Measurements from ENCODE around the gene CPN1. TPM values are rescaled to one million over a fixed set of nuclear protein-coding genes. Genes with fewer than 3 reads are reported as not detected.
A peak's percentile ranks its signal among the peaks of the same experiment; 100 is the strongest.

Gene CPN1
- total and polyA plus RNA-seq, 2 of the 8 experiments (the other 6 are each of a cell fraction or from before 2014, with no cell fraction given): 0.15 to 0.20 TPM

GRCh38 chr10:100109670-100110069 lies 28.0 kb upstream of the CPN1 start:
- Histone ChIP-seq H3K4me1 (replicated peaks in 1 of 4; ENCODE audit: control insufficient read depth in 3 of 4, insufficient read depth in 4 of 4, low read length in 3 of 4) (peaks cover 0 to 2% (median 0%) of the 10 kb centered on the region in 4 experiments; a peak in 1 of 7 replicates), H3K79me2 (ENCODE audit: control insufficient read depth in 1 of 2, insufficient read depth in 2 of 2, low read length in 2 of 2) (no peaks in the 10 kb centered on the region), H3K27ac (ENCODE audit: low read depth, low read length) (no peak overlapping the region), H3K18ac (ENCODE audit: extremely low read depth, low read length) (no peak overlapping the region), H3K9ac (replicated peaks in 1 of 4; ENCODE audit: extremely low read depth in 1 of 4, low read depth in 3 of 4, low read length in 3 of 4) (no peak overlapping the region), H3K27me3 (replicated peaks in 1 of 4; ENCODE audit: control insufficient read depth in 3 of 4, extremely low read depth in 1 of 4, insufficient read depth in 3 of 4, low read length in 3 of 4) (no peaks in the 10 kb centered on the region), H2BK12ac (ENCODE audit: low read depth, low read length) (no peak overlapping the region), H4K5ac (ENCODE audit: insufficient read length, low read depth, low read length) (no peak overlapping the region), H2BK5ac (ENCODE audit: low read depth, low read length) (no peak overlapping the region), H3K23me2 (ENCODE audit: low read depth, low read length) (no peaks in the 10 kb centered on the region), H2BK120ac (replicated peaks; ENCODE audit: low read depth, low read length) (no peak overlapping the region), H3K56ac (replicated peaks; ENCODE audit: insufficient read length, low read depth, low read length) (no peak overlapping the region), H4K8ac (ENCODE audit: extremely low read depth, insufficient read depth, low read length) (no peak overlapping the region), H2BK15ac (ENCODE audit: low read length) (no peak overlapping the region), H4K20me1 (replicated peaks in 1 of 2; ENCODE audit: control insufficient read depth in 1 of 2, insufficient read depth in 2 of 2, low read length in 2 of 2) (no peaks in the 10 kb centered on the region), H3K4me2 (ENCODE audit: insufficient read depth in 1 of 2, low read depth in 2 of 2, low read length in 2 of 2) (no peak overlapping the region; a peak in 1 of 4 replicates), H3K4me3 (ENCODE audit: extremely low read depth in 1 of 4, insufficient read depth in 2 of 4, low read depth in 3 of 4, low read length in 4 of 4) (no peak overlapping the region), H2AK5ac (ENCODE audit: low read depth, low read length) (no peak overlapping the region), H3K4ac (replicated peaks; ENCODE audit: insufficient read length, low read depth, low read length) (no peak overlapping the region), H3K9me3 (ENCODE audit: insufficient read depth in 2 of 2, low read depth in 1 of 2, low read length in 1 of 2) (no peaks in the 10 kb centered on the region), H3K79me1 (ENCODE audit: low read depth, low read length) (no peaks in the 10 kb centered on the region), H3K23ac (ENCODE audit: insufficient read length) (no peak overlapping the region), H2AFZ (ENCODE audit: low read length) (no peak overlapping the region), H3K14ac (ENCODE audit: insufficient read length) (no peak overlapping the region), H2BK20ac (ENCODE audit: low read length) (no peak overlapping the region), H4K91ac (replicated peaks; ENCODE audit: insufficient read length, low read length) (no peak overlapping the region), H3K36me3 (ENCODE audit: control insufficient read depth in 2 of 4, insufficient read depth in 4 of 4, low read length in 3 of 4) (no peaks in the 10 kb centered on the region)
- WGBS, 2 experiments (ENCODE audit: extremely low coverage in 1 of 2, insufficient coverage in 1 of 2, insufficient read length in 1 of 2, insufficient replicate concordance in 2 of 2, low coverage in 1 of 2, low lambda C conversion rate in 2 of 2, missing lambda C conversion rate in 1 of 2): 80% methylated on average over 3 of the region's 3 CpGs; no CpG with 5 or more reads in 1 of the 2 experiments
- TF ChIP-seq POLR2A (IDR thresholded peaks at IDR 0.05; ENCODE audit: control extremely low read depth in 1 of 2, low read depth in 2 of 2, low read length in 2 of 2): peak; percentile 38 to 54; a peak in 2 of 3 replicates
- TF ChIP-seq TBP (IDR thresholded peaks at IDR 0.05; ENCODE audit: low read depth, low read length): peak; percentile 55; the same call in 1 of the 2 replicates
- no peak for TF ChIP-seq FOSL1 (IDR thresholded peaks at IDR 0.05; ENCODE audit: insufficient read depth, low read depth, low read length)
- TF ChIP-seq, protein P1, sequence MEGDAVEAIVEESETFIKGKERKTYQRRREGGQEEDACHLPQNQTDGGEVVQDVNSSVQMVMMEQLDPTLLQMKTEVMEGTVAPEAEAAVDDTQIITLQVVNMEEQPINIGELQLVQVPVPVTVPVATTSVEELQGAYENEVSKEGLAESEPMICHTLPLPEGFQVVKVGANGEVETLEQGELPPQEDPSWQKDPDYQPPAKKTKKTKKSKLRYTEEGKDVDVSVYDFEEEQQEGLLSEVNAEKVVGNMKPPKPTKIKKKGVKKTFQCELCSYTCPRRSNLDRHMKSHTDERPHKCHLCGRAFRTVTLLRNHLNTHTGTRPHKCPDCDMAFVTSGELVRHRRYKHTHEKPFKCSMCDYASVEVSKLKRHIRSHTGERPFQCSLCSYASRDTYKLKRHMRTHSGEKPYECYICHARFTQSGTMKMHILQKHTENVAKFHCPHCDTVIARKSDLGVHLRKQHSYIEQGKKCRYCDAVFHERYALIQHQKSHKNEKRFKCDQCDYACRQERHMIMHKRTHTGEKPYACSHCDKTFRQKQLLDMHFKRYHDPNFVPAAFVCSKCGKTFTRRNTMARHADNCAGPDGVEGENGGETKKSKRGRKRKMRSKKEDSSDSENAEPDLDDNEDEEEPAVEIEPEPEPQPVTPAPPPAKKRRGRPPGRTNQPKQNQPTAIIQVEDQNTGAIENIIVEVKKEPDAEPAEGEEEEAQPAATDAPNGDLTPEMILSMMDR (IDR thresholded peaks at IDR 0.05; ENCODE audit: control extremely low read depth in 1 of 3, insufficient read depth in 1 of 3, low read depth in 1 of 3, low read length in 3 of 3): peak in 1 of 3 experiments; percentile 5; a peak in 1 of 4 replicates
- TF ChIP-seq SUZ12 (IDR thresholded peaks at IDR 0.05; ENCODE audit: low read length): no peak
- TF ChIP-seq POLR2AphosphoS5 (IDR thresholded peaks at IDR 0.05; ENCODE audit: low read depth, low read length): peak; percentile 48; the same call in 1 of the 2 replicates
- TF ChIP-seq BRCA1 (IDR thresholded peaks at IDR 0.05; ENCODE audit: low read depth, low read length): peak; percentile 63
- TF ChIP-seq MAFK (IDR thresholded peaks at IDR 0.05; ENCODE audit: low read depth, low read length): no peak
- TF ChIP-seq CHD2 (IDR thresholded peaks at IDR 0.05; ENCODE audit: low read length): peak; percentile 86
- POLR2A ChIA-PET (ENCODE audit: partially characterized antibody): interaction anchor here (0.8 kb wide), 2 partner anchors 58 to 197 kb away, joined by 3 read pairs; no protein-coding TSS in a partner anchor
- no peak for DNase-seq (ENCODE audit: low read depth in 1 of 2, low spot score in 2 of 2)
- FAIRE-seq: no peak
- CTCF ChIA-PET (ENCODE audit: partially characterized antibody): interaction anchor here (0.8 to 1.2 kb wide), 3 partner anchors 95 to 264 kb away, joined by 3 to 4 read pairs (median 3); no protein-coding TSS in a partner anchor
